K562 (cell line): ENCODE measurements around the gene RANGAP1. TPM values are rescaled to one million over a fixed set of nuclear protein-coding genes. Genes with fewer than 3 reads are reported as not detected.

ENCODE experiments used
- ATAC-seq: fragments of 200-7000 bp; cut with Tn5 transposase; 3 replicates; pipeline ENCODE4 v1.9.1; 2020; ENCODE audit warnings: moderate library complexity
- BruUV-seq: library from RNA; stranded (reverse); fragments of 400-500 nt; replicated peaks from 2 replicates; lab custom pipeline; 2021; lab: Mats Ljungman, UMichigan
- CTCF ChIA-PET: fragments of 300-600 bp; formaldehyde crosslinking; extraction: SDS; loops from one replicate; lab custom pipeline; 2021; ENCODE audit warnings: low intra/inter-chr PET ratio; lab: Yijun Ruan, JAX
- POLR2A ChIA-PET: fragments of 300-600, 350-650 bp; sonication (Branson Sonifier 250); formaldehyde crosslinking; extraction: SDS; loops from one replicate; lab custom pipeline; 2021; ENCODE audit warnings: antibody characterized with exemption, inconsistent platforms; lab: Yijun Ruan, JAX
- DNase-seq, 4 experiments: peaks; one replicate each; pipeline versions ENCODE4 v3.0.0 to v3.0.0-alpha.2; 2011 to 2018; ENCODE audit warnings: low spot score in 3 of 4, mixed read lengths in 3 of 4; ENCODE audit errors: extremely low read depth in 1 of 4
- FAIRE-seq: peaks from 2 replicates; lab custom pipeline; 2011; peaks lifted over from hg19 to GRCh38; lab: Jason Lieb, UNC
- H2AFZ ChIP-seq: 2 replicates; pipeline ENCODE4 v1.6.0; 2011; ENCODE audit warnings: low read depth, low read length, control low read depth, inconsistent platforms
- H3K27ac ChIP-seq: fragments of 200-600 bp; 3 replicates; pipeline ENCODE4 v1.8.0; 2011; ENCODE audit warnings: low read depth, mild to moderate bottlenecking, control low read depth, inconsistent platforms, low read length, moderate library complexity, mixed read lengths; ENCODE audit errors: extremely low read depth
- H3K27me3 ChIP-seq, 2 experiments: fragments of 300-600 bp in 1 of 2; 2 replicates in 1 of 2; 3 replicates in 1 of 2; pipeline versions ENCODE4 v1.6.0 to v1.8.0; 2011; ENCODE audit warnings: inconsistent platforms in 2 of 2, low read length in 2 of 2, mild to moderate bottlenecking in 1 of 2, mixed read lengths in 1 of 2, moderate library complexity in 1 of 2; ENCODE audit not compliant: control insufficient read depth in 2 of 2, insufficient read depth in 2 of 2
- H3K36me3 ChIP-seq: fragments of 300-600 bp; 3 replicates; pipeline ENCODE4 v1.8.0; 2011; ENCODE audit warnings: mild to moderate bottlenecking, low read length, inconsistent platforms; ENCODE audit not compliant: control insufficient read depth, insufficient read depth
- H3K4me1 ChIP-seq, 2 experiments: fragments of 200-600 bp in 1 of 2; replicated peaks in 1 of 2; 2 replicates in 1 of 2; 3 replicates in 1 of 2; pipeline versions ENCODE4 v1.5.1 to v1.8.0; 2011; ENCODE audit warnings: inconsistent platforms in 2 of 2, low read length in 2 of 2, mild to moderate bottlenecking in 1 of 2, mixed read lengths in 1 of 2, moderate library complexity in 1 of 2; ENCODE audit not compliant: control insufficient read depth in 2 of 2, insufficient read depth in 2 of 2
- H3K4me2 ChIP-seq: 2 replicates; pipeline ENCODE4 v1.6.1; 2011; ENCODE audit warnings: low read length, control low read depth, inconsistent platforms, mixed read lengths; ENCODE audit not compliant: insufficient read depth
- H3K4me3 ChIP-seq: fragments of 200-600 bp; sonication (generic), shearing (Covaris generic); 2 replicates; pipeline ENCODE4 v1.5.1; 2016; ENCODE audit warnings: control low read depth, inconsistent platforms
- H3K79me2 ChIP-seq: fragments of 200-600 bp; 3 replicates; pipeline ENCODE4 v1.8.0; 2011; ENCODE audit warnings: low read length, inconsistent platforms; ENCODE audit not compliant: control insufficient read depth, insufficient read depth
- H3K9ac ChIP-seq, 2 experiments: 2 replicates each; pipeline versions ENCODE4 v1.6.0 to v1.6.1; 2011; ENCODE audit warnings: low read depth in 2 of 2, low read length in 2 of 2, control low read depth in 1 of 2, inconsistent platforms in 1 of 2, mild to moderate bottlenecking in 1 of 2, mixed read lengths in 1 of 2; ENCODE audit not compliant: insufficient read depth in 1 of 2
- H3K9me1 ChIP-seq: one replicate; pipeline ENCODE4 v1.6.0; 2011; ENCODE audit warnings: inconsistent platforms, mild to moderate bottlenecking, low read length, moderate library complexity; ENCODE audit not compliant: control insufficient read depth, insufficient read depth
- H3K9me3 ChIP-seq: replicated peaks from 2 replicates; pipeline ENCODE4 v1.5.1; 2011; ENCODE audit warnings: low read depth, low read length, inconsistent platforms; ENCODE audit not compliant: control insufficient read depth, insufficient read depth
- H4K20me1 ChIP-seq: replicated peaks from 2 replicates; pipeline ENCODE4 v1.6.1; 2011; ENCODE audit warnings: low read length, inconsistent platforms, mixed read lengths; ENCODE audit not compliant: control insufficient read depth, insufficient read depth
- CREBBP ChIP-seq: IDR thresholded peaks from one replicate; pipeline ENCODE4 v1.6.1; 2012; ENCODE audit warnings: low read depth, mild to moderate bottlenecking, control low read depth, inconsistent platforms, low read length
- FOSL1 ChIP-seq: fragments of 200-800 bp; sonication (Bioruptor generic); conservative IDR thresholded peaks from 2 replicates; pipeline ENCODE4 v1.6.1; 2016; ENCODE audit warnings: missing genetic modification characterization, missing compliant biosample characterization
- HCFC1 ChIP-seq: IDR thresholded peaks from 2 replicates; pipeline ENCODE4 v1.6.1; 2012; ENCODE audit warnings: low read depth, low read length, improper control_type of control experiment
- MXI1 ChIP-seq: IDR thresholded peaks from 2 replicates; pipeline ENCODE4 v1.6.1; 2011; ENCODE audit warnings: low read depth, mild to moderate bottlenecking, improper control_type of control experiment, low read length
- TAF1 ChIP-seq: IDR thresholded peaks from 2 replicates; pipeline ENCODE4 v1.6.1; 2011; ENCODE audit warnings: mild to moderate bottlenecking, low read length, moderate library complexity; ENCODE audit not compliant: insufficient read depth, control insufficient read depth, severe bottlenecking; ENCODE audit errors: extremely low read depth
- ZNF583 ChIP-seq: fragments of 250-450 bp; sonication (Bioruptor Pico); IDR thresholded peaks from 2 replicates; pipeline ENCODE4 v1.4.0; 2020
- WGBS: fragments of 100-300 bp; shearing (Covaris generic); methylation state at CpG from one replicate; pipeline ENCODE4 v1.1.6; 2016; ENCODE audit warnings: low coverage, mixed read lengths; ENCODE audit not compliant: insufficient coverage; ENCODE audit errors: missing lambda C conversion rate; 5-methylcytosine and 5-hydroxymethylcytosine counted together
- in situ Hi-C: fragments of 300-500 bp; cut with MboI; formaldehyde crosslinking; loops from 4 replicates; pipeline ENCODE4 v1.15.0; 2018; ENCODE audit warnings: inconsistent platforms, mixed read lengths
- intact Hi-C: fragments of 100-400 bp; cut with micrococcal nuclease; formaldehyde crosslinking; loops from 2 replicates; pipeline ENCODE4 v1.14.2; 2022
- polyA plus RNA-seq, 8 experiments: library from polyadenylated mRNA; depleted of rRNA in 4 of 8; stranded (reverse) in 5 of 8; unstranded in 3 of 8; fragments of >200 nt; fragmentation: Nextera tagmentation in 2 of 8; fragmentation: Illumina TruSeq in 1 of 8; extraction: Ambion mirVana in 2 of 8; extraction: Trizol in 1 of 8; gene quantifications; 2 replicates each; pipeline versions ENCODE4 v1.2.1 to v1.2.3, GENCODE V29; 2011 to 2014; ENCODE audit warnings: inconsistent platforms in 1 of 8, missing spikeins in 1 of 8
- total RNA-seq, 7 experiments: library from RNA; depleted of rRNA in 6 of 7; stranded (reverse); fragments of >200 nt in 6 of 7; fragmentation: Illumina TruSeq in 2 of 7; extraction: Trizol in 2 of 7; gene quantifications; 2 replicates each; pipeline versions ENCODE4 v1.2.1 to v1.2.3, GENCODE V29; 2011 to 2021; ENCODE audit warnings: low replicate concordance in 1 of 7
- TF ChIP-seq, protein P1 (sequence below): fragments of 250-450 bp; sonication (Bioruptor Pico); IDR thresholded peaks from 2 replicates; pipeline ENCODE4 v1.4.0; 2020
- TF ChIP-seq, protein P2 (sequence below): fragments of 200-800 bp; sonication (Bioruptor generic); IDR thresholded peaks from 2 replicates; pipeline ENCODE4 v1.6.1; 2016; ENCODE audit warnings: missing genetic modification characterization, missing compliant biosample characterization
- TF ChIP-seq, protein P3 (sequence below): fragments of 450-650 bp; formaldehyde crosslinking; IDR thresholded peaks from 2 replicates; pipeline ENCODE4 v1.4.0; 2020; ENCODE audit warnings: mild to moderate bottlenecking, moderate library complexity

Gene RANGAP1
- total and polyA plus RNA-seq, 9 of the 15 experiments (the other 6 are each of a cell fraction or from before 2014, with no cell fraction given) = 2.1 to 104 (median 50.6) TPM

DNA sequence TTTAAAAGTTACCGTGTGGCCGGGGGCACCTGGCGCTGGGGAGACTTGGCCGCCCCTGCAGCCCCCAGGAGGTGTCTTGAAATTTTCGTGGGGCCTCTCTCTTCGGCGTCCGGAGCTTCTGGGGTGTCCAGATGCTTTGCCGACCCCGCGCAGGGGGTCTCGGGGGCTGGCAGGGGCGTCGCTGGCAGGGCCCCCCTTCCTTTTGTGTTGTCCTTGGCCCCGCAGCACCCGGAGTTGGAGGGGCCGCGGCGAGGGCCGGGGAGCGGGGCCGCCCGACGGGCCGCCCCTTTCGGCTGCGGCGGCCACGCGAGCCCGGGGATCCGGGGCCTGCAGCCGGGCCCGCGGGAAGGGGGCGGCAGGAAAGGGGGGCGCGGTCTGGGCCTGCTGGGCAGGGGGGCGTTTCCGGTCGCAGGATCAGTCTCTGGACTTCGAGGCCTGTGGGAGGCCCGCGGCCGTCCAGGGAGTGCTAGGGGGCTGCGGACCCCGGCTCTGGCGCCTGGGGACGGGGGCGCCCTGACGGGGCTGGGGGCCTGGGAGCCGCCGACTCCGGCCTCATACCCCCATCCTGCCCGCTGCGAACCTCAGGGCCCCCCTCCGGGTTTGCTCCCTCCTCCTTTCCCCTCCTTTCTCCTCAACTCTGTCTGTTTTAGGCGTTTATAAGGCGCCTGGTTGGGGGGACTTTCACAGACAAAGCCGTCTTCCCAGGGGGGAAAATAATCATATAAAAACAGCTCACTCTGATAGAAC is 16.2 kb upstream of the RANGAP1 start (continued):
- TF ChIP-seq TAF1 = peak; percentile 38
- TF ChIP-seq, protein P1, sequence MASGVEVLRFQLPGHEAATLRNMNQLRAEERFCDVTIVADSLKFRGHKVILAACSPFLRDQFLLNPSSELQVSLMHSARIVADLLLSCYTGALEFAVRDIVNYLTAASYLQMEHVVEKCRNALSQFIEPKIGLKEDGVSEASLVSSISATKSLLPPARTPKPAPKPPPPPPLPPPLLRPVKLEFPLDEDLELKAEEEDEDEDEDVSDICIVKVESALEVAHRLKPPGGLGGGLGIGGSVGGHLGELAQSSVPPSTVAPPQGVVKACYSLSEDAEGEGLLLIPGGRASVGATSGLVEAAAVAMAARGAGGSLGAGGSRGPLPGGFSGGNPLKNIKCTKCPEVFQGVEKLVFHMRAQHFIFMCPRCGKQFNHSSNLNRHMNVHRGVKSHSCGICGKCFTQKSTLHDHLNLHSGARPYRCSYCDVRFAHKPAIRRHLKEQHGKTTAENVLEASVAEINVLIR (CRISPR knock-in tag) = no peak
- TF ChIP-seq ZNF583 (CRISPR knock-in tag) = no peak
- TF ChIP-seq, all 486 proteins: peak for 12

DNA sequence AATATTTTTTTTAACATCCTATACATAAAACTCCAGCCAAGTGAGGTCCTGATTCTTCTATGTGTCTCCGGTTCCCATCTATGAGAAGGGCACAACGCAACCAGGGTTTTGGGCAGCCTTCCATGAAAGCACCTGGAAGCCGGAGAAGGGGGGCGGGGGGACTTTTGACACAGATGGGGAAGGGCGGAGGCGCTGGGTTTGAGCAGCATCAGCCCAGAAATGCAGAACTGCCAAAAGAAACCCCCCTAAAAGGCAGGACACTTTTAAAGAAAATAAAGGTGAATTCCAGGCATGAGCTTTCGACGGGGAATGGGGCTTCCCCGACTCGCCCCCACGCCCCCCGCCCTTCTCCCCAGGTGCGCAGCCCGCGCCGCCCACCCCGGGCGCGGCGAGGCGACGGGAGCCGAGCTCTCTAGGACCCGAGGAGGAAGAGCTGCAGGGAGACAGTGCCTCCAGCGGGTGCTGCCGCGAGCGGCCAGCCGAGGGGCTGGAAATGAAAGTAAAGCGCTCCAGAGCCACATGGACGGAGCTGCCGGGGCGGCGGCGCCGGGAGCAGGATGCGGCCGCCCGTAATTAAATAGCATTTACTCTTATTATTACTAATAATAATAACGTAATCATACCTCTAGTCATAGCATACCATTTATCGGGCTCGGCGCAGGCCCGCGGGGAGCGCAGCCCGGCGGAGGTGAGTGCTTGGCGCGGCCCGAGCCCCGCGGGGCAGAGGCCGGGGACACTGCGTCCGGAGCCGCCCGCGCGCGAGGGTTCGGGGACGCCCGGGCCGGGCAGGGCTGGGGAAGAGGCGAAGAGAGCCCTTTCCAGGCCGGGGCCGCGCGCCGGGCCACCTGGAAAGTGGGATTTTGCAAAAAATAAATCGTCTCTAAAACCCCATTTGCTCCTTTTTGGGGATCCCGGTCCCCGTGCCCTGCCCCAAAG is 15.4 kb upstream of the RANGAP1 start, which contains the start of gene ZC3H7B:
Gene ZC3H7B (plus strand): TSS at position 441 of the 936 bp plus-strand sequence. CDS start 19,136 bp downstream, outside the sequence.
- intact Hi-C loops (loop anchor here (10.0 kb wide), 1 partner anchor 377 kb away; no protein-coding TSS in a partner anchor), in situ Hi-C loops (no loop called here)
- TSS peak; percentile 56 for BruUV-seq
- Histone ChIP-seq H3K4me1 (peaks cover 2 to 10% of the 10 kb centered on the region in 2 experiments; a peak in 3 of 5 replicates), H3K4me2 (peak within 1 kb of the TSS; percentile 83), H3K36me3 (peaks cover 14% of the 10 kb centered on the region; the same call in 2 of the 3 replicates), H3K79me2 (peaks cover 56% of the 10 kb centered on the region), H3K9me1 (no peaks in the 10 kb centered on the region), H3K9me3 (no peaks in the 10 kb centered on the region), H3K9ac (peak within 1 kb of the TSS; percentile 95 to 98), H3K27ac (peak within 1 kb of the TSS; percentile 92), H2AFZ (peak within 1 kb of the TSS; percentile 83), H3K4me3 (peak within 1 kb of the TSS; percentile 90), H4K20me1 (no peaks in the 10 kb centered on the region), H3K27me3 (no peaks in the 10 kb centered on the region)
- ATAC-seq (peak; percentile 94), DNase-seq (peak; percentile 76 to 87 (median 81)), FAIRE-seq (peak; percentile 70)
- POLR2A ChIA-PET = interaction anchor here (0.6 to 2.4 kb wide), 7 partner anchors 10 to 79 kb away, joined by 3 to 11 read pairs (median 3); no protein-coding TSS in a partner anchor
- CTCF ChIA-PET = no interaction called here
- 2% methylated on average over 25 of the region's 74 CpGs for WGBS
- TF ChIP-seq, protein P2, sequence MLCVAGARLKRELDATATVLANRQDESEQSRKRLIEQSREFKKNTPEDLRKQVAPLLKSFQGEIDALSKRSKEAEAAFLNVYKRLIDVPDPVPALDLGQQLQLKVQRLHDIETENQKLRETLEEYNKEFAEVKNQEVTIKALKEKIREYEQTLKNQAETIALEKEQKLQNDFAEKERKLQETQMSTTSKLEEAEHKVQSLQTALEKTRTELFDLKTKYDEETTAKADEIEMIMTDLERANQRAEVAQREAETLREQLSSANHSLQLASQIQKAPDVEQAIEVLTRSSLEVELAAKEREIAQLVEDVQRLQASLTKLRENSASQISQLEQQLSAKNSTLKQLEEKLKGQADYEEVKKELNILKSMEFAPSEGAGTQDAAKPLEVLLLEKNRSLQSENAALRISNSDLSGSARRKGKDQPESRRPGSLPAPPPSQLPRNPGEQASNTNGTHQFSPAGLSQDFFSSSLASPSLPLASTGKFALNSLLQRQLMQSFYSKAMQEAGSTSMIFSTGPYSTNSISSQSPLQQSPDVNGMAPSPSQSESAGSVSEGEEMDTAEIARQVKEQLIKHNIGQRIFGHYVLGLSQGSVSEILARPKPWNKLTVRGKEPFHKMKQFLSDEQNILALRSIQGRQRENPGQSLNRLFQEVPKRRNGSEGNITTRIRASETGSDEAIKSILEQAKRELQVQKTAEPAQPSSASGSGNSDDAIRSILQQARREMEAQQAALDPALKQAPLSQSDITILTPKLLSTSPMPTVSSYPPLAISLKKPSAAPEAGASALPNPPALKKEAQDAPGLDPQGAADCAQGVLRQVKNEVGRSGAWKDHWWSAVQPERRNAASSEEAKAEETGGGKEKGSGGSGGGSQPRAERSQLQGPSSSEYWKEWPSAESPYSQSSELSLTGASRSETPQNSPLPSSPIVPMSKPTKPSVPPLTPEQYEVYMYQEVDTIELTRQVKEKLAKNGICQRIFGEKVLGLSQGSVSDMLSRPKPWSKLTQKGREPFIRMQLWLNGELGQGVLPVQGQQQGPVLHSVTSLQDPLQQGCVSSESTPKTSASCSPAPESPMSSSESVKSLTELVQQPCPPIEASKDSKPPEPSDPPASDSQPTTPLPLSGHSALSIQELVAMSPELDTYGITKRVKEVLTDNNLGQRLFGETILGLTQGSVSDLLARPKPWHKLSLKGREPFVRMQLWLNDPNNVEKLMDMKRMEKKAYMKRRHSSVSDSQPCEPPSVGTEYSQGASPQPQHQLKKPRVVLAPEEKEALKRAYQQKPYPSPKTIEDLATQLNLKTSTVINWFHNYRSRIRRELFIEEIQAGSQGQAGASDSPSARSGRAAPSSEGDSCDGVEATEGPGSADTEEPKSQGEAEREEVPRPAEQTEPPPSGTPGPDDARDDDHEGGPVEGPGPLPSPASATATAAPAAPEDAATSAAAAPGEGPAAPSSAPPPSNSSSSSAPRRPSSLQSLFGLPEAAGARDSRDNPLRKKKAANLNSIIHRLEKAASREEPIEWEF (CRISPR knock-in tag) = no peak
- TF ChIP-seq, protein P3, sequence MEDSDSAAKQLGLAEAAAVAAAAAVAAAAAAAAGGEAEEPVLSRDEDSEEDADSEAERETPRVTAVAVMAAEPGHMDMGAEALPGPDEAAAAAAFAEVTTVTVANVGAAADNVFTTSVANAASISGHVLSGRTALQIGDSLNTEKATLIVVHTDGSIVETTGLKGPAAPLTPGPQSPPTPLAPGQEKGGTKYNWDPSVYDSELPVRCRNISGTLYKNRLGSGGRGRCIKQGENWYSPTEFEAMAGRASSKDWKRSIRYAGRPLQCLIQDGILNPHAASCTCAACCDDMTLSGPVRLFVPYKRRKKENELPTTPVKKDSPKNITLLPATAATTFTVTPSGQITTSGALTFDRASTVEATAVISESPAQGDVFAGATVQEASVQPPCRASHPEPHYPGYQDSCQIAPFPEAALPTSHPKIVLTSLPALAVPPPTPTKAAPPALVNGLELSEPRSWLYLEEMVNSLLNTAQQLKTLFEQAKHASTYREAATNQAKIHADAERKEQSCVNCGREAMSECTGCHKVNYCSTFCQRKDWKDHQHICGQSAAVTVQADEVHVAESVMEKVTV = no peak
- TF ChIP-seq HCFC1 = peak; percentile 39; the same call in 1 of the 2 replicates
- no peak; the same call in 1 of the 2 replicates for TF ChIP-seq FOSL1 (tag)
- TF ChIP-seq CREBBP = no peak
- 0 out of 2 replicates have a peak, but pooled peaks have one; percentile 31 for TF ChIP-seq MXI1
